GM19328 (cell line): ENCODE results near the gene CLSTN1.
"Not testable (repeated sequence)": the region's sequence is repeated elsewhere in the genome, so short reads cannot be mapped to it uniquely, and the experiment has no call there.

Experiments
- ATAC-seq: cut with Tn5 transposase; IDR thresholded peaks from one replicate; pipeline ENCODE4 v1.9.1; 2021; ENCODE audit warnings: mild to moderate bottlenecking, moderate library complexity; ENCODE audit not compliant: unreplicated experiment

CLSTN1 gene

GRCh38 chr1:9826616-9827015 lies 2.9 kb upstream of the CLSTN1 start:
- ATAC-seq: no peak

- ATAC-seq: no peak
Measured at GRCh38 chr1:9826087-9826486, 2.3 kb upstream of the CLSTN1 start.

- no peak for ATAC-seq
Measured at GRCh38 chr1:9825093-9826074, 1.6 kb upstream of the CLSTN1 start.

- ATAC-seq: no peak
Measured at GRCh38 chr1:9824702-9825089, 931 bp upstream of the CLSTN1 start.

GRCh38 chr1:9823693-9823942 lies 147 bp downstream of the CLSTN1 start:
- peak; percentile 30 for ATAC-seq

GRCh38 chr1:9822897-9823692 lies 670 bp downstream of the CLSTN1 start:
- no peak for ATAC-seq

- no peak for ATAC-seq
Measured at GRCh38 chr1:9822490-9822889, 1.3 kb downstream of the CLSTN1 start.

GRCh38 chr1:9821710-9822109 lies 2.1 kb downstream of the CLSTN1 start:
- ATAC-seq: no peak

- no peak for ATAC-seq
Measured at GRCh38 chr1:9820521-9820920, 3.2 kb downstream of the CLSTN1 start.

GRCh38 chr1:9817734-9818133 lies 6.0 kb downstream of the CLSTN1 start:
- ATAC-seq: no peak

- no peak for ATAC-seq
Measured at GRCh38 chr1:9816199-9816598, 7.6 kb downstream of the CLSTN1 start.

- no peak for ATAC-seq
Measured at GRCh38 chr1:9815150-9815549, 8.6 kb downstream of the CLSTN1 start.

- no peak for ATAC-seq
Measured at GRCh38 chr1:9814619-9815018, 9.1 kb downstream of the CLSTN1 start.

- no peak for ATAC-seq
Measured at GRCh38 chr1:9811239-9811966, 12.4 kb downstream of the CLSTN1 start.

- ATAC-seq: no peak
Measured at GRCh38 chr1:9809100-9809510, 14.7 kb downstream of the CLSTN1 start.

- no peak for ATAC-seq
Measured at GRCh38 chr1:9808459-9808858, 15.3 kb downstream of the CLSTN1 start.

GRCh38 chr1:9807541-9807940 lies 16.2 kb downstream of the CLSTN1 start:
- ATAC-seq: no peak

- ATAC-seq: not testable (repeated sequence)
Measured at GRCh38 chr1:9805972-9806371, 17.8 kb downstream of the CLSTN1 start.

- no peak for ATAC-seq
Measured at GRCh38 chr1:9805006-9805508, 18.7 kb downstream of the CLSTN1 start.

GRCh38 chr1:9803003-9803918 lies 20.5 kb downstream of the CLSTN1 start:
- ATAC-seq: not testable (repeated sequence)
